Activated T-cell treated with anti-CD3 and anti-CD28 coated beads for 24 hours (primary cell): Measurements from ENCODE around the gene OSBPL2.

ENCODE experiments used
- DNase-seq: peaks from one replicate; pipeline ENCODE4 v3.0.0-alpha.2; 2020; ENCODE audit warnings: low read depth

Gene OSBPL2

GRCh38 chr20:62327726-62328495 lies 89.6 kb downstream of the OSBPL2 start:
- no peak for DNase-seq

DNA sequence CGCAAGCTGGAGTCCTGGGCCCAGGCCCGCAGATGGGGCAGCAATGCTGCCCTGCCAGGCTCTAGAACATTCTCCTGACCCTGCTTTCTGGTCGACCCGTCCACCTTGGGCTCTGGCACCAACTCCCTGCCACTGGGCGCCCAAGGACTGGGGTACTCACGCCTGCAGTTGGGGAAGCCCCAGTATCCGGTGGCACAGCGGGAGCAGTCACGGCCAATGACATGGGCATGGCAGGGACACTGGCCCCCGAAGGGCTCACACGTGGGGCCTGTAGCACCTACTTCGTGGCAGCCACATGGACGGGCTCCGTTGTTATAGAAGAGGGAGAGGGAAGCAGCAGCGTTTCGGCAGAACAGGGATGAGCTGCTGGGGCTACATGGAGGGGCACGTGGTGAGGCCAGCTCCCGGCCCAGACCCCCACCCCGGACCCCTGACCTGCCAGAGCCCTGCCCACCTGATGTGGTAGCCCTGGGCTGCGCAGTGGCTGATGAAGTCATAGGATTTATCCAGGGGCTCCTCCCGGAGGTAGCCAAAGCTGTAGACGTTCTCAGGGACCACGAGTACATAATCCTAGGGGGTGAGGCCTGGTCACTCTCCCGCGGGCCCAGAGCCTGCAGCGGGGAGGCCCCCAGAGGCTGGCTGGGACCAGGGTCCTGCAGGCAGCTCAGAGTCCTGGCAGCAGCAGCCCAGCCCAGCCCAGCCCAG lies 90.5 kb downstream of the OSBPL2 start:
- no peak for DNase-seq

DNA sequence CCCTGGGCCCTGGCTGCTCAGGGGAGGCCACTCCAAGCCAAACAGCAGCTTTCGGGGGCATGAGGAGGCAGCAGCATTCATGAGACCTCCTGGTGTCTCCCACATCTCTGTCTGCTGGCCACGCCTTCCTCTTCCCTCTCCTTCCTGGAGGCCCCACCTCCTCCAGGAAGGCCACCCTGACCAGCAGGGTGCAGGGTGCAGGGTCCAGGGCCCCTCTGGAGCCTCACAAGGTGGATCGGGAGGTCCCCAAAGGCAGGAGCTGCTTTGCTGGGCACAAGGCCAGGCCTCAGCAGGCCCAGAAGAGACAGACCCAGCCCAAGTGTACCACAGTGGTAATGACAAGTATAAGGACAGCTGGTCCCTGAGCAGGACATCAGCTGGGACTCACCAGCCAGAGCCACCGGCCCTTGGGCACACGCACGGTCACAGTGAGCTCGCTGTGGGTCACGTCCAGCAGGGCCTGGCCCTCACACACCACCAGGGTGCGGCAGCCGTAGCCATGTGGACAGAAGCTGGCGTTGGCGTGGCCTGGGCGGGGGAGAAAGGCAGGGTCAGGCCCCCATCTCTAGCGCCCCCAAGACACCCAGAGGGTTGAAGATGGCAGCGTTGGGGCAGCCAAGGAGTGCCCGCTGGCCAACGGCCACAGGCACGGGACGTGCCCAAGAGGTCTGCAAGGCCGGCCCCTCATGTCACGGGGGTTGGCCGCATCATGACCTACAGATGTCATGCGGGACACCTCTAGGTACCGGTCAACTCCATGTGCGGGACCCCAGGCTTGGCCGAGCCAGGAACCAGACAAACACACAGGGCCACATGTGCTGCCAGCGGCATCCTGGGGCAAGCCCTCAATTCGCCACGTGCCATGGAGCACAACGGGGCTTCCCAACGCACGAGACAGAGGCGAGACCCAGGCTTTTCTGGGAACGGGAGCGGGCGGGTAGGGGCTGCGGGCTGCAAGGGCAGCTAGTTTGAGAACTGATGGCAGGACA lies 91.4 kb downstream of the OSBPL2 start:
- no peak for DNase-seq

DNA sequence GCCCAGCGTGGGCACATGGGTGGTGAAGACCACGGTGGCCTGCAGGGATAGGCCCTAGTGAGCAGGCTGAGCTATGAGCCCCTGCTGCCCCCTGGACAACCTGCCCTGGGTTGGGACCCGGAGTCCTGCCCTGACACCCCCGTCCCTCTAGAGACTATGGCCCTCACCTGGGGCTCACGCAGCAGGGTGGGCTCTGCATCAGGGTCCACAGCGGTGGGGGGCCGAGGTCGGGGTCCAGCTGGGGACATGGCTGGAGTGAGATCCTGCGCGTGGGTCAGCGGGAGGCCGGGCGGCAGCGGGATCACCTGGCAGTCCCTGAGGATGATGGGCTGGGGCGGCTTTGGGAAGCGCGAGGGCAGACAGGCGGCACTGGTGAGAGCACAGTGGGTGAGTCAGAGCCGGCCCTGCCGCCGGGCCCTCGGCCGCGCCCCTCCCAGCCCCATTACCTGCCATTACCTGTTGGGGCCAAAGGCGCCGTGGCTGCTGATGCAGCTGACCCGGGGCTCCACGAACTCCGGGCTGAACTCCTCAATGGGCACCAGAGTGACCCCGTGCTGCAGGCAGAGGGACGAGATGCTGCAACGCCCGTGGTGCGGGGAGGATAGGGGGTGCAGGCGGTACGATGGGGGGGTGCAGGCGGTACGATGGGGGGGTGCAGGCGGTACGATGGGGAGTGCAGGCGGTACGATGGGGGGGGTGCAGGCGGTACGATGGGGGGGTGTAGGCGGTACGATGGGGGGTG lies 92.4 kb downstream of the OSBPL2 start:
- DNase-seq: no peak

GRCh38 chr20:62331347-62331746 lies 93.0 kb downstream of the OSBPL2 start:
- DNase-seq: no peak

- DNase-seq: no peak
These were observed 94.1 kb downstream of the OSBPL2 start for GRCh38 chr20:62332421-62332820.

GRCh38 chr20:62332989-62333819 lies 94.9 kb downstream of the OSBPL2 start:
- no peak for DNase-seq

DNA sequence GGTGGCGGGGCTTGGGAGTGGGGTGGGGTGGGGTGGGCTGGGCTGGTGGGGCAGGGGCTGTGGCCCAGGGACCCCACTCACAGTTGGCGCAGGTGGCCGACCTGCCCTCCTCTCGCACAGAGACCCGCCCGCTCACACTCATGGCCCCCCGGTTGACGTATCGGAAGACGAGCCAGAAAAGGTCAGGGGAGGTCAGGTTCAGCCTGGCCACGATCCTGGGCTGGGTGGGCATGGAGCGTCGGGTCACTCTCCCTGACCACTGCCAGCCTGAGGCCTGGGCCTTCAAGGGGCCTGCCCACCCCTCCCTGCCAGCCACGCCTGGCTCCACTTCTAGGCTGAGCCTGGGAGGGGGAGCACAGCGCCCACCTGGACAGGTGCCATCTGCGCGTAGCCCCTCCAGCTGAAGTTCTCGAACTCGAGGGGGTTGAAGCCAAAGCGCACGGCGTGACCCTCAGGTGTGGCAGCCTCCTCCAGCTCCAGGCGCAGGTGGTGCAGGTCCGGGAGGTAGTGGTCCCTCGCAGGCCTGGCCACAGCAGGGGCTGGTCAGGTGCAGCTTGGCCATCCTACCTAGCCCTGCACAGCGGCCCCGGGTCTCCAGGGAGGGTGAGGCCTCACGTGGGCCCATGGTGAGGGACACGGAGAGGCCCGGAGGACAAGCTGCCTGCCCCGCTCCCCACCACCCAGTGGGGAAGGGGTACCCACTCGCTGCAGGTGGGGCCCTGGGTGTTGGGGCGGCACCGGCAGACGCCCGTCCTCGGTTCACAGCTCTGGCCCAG lies 95.7 kb downstream of the OSBPL2 start:
- DNase-seq: no peak

DNA sequence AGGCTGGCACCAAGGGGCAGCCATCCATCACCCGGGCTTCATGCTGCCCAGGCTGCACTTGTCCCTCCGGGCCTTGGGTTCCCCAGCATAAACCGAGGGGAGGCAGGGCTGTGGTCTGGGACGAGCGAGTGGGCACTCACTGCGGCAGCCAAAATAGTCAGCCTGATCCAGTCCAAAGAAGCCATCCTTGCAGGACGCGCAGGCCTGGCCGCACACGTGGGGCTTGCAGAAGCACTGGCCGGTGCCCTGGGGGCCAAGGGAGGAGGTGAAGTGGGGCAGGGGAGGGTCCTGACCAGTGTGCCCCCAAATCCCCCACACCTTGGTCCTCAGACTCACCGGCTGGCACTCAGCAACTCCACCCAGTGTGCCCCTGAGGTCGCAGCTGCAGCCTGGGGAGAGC lies 96.6 kb downstream of the OSBPL2 start:
- no peak for DNase-seq

- no peak for DNase-seq
These were observed 97.2 kb downstream of the OSBPL2 start for GRCh38 chr20:62335532-62335931.

GRCh38 chr20:62336329-62336728 lies 98.0 kb downstream of the OSBPL2 start:
- no peak for DNase-seq

GRCh38 chr20:62336775-62337557 lies 98.6 kb downstream of the OSBPL2 start:
- DNase-seq: no peak

DNA sequence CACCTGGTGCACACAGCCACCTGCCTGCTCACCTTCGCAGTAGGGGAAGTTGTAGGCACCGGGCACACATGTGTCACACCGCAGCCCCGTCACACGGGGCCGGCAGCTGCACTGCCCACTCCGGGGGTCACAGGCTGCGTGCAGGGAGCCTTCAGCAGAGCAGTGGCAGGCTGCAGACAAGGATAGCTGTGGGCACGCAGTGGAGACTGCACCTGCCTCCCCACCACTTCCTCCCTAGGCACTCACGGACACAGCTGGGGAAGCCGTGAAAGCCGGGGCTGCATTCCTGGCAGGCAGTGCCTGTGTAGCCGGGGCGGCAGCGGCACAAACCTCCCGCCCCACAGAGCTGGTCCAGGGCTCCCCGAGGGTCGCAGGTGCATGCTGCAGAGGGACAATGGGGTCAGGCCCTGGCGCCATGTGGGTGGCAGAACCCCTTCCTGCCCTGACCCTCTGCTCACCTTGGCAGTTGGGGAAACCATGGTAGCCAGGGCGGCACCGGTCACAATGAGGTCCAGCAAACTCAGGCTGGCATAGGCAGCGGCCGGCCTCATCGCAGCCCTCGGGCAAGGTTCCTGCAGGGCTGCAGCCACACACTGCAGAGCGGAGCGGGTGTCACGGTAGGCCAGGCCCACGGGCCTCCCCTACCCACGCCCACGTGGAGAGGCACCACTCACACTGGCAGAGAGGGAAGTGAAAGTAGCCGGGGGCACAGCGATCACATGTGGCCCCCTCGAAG lies 99.4 kb downstream of the OSBPL2 start:
- DNase-seq: no peak

GRCh38 chr20:62338294-62338620 lies 99.9 kb downstream of the OSBPL2 start:
- DNase-seq: no peak

DNA sequence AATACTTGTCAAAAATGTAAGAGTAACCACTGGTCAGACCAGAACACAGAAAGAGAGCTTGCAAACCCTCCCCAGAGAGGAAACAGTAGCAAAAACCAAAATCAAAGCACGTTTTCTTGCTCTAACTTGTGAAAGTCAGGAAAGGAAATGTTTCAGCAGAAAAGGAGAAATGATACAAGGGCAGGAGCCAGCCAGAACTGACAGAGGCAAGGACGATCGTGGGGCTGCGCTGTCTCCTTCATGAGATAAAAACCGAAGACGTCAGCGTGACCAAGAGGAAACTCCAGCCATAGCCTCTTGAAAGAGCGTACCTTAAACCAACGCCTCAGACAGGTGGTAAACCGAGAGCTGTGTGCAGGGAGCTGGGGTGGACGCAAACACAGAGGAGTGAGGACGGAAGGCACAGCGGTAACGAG lies 101.3 kb downstream of the OSBPL2 start:
- DNase-seq: no peak

DNA sequence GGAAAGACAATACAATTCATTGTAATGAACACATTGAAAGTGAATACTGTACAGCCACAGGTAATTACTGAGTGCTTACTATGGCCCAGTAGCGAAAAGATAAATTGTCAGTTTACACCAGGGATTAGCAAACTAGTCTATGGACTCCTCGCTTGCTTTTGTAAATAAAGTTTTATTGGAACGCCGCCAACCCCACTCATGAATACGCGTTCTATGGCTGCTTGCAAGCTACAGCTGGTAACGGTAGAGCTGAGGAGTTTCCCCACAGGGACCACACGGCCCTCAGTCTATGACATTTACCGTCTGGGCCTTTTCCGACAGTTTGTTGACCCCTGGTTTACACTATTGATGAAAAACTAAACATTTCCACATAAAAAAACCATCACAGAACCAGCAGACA lies 104.6 kb downstream of the OSBPL2 start:
- DNase-seq: no peak

GRCh38 chr20:62344092-62344491 lies 105.8 kb downstream of the OSBPL2 start:
- DNase-seq: no peak

- no peak for DNase-seq
These were observed 106.5 kb downstream of the OSBPL2 start for GRCh38 chr20:62344782-62345181.
